NB4 (cell line): Measurements from ENCODE around the gene CIAO1.

ENCODE experiments used
- CTCF ChIP-seq: IDR thresholded peaks from one replicate; pipeline ENCODE4 v1.5.1; 2012; ENCODE audit warnings: low read depth, low read length
- MAX ChIP-seq: IDR thresholded peaks from 2 replicates; pipeline ENCODE4 v1.6.1; 2011; ENCODE audit warnings: low read depth, low read length
- MYC ChIP-seq: IDR thresholded peaks from 2 replicates; pipeline ENCODE4 v1.6.1; 2011; ENCODE audit warnings: low read depth, low read length
- POLR2A ChIP-seq: IDR thresholded peaks from 2 replicates; pipeline ENCODE4 v1.6.1; 2011; ENCODE audit warnings: mild to moderate bottlenecking; ENCODE audit not compliant: insufficient read length; ENCODE audit errors: extremely low read depth

GRCh38 chr2:96231316-96231715 lies 34.7 kb upstream of the CIAO1 start:
- TF ChIP-seq CTCF (no peak), POLR2A (no peak), MAX (no peak), MYC (no peak)
